Measurements from ENCODE around the gene ADGRG7.

DNA sequence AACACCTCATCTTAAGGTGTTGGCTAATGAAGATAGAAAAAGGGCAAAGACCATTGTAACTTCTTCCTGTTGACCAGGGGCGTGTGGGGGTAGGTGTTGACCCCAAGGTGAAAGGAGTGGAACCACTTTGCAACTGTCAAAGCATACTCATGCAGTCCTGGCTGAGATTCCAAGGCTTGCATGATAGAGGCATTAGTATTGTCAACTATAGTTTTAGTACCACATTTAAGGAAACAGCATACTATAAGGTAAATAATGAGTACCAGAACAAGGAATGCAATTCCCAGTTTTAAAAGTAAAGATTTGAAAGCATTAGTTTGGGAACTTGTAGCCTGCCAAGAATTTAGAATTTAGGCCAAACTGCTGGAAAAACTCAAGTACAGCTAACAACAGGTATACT lies 27.8 kb upstream of the ADGRG7 start:
- TF ChIP-seq, protein P1, sequence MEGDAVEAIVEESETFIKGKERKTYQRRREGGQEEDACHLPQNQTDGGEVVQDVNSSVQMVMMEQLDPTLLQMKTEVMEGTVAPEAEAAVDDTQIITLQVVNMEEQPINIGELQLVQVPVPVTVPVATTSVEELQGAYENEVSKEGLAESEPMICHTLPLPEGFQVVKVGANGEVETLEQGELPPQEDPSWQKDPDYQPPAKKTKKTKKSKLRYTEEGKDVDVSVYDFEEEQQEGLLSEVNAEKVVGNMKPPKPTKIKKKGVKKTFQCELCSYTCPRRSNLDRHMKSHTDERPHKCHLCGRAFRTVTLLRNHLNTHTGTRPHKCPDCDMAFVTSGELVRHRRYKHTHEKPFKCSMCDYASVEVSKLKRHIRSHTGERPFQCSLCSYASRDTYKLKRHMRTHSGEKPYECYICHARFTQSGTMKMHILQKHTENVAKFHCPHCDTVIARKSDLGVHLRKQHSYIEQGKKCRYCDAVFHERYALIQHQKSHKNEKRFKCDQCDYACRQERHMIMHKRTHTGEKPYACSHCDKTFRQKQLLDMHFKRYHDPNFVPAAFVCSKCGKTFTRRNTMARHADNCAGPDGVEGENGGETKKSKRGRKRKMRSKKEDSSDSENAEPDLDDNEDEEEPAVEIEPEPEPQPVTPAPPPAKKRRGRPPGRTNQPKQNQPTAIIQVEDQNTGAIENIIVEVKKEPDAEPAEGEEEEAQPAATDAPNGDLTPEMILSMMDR (IDR thresholded peaks at IDR 0.05), result no peak
- TF ChIP-seq POLR2A (IDR thresholded peaks at IDR 0.05) (no peak), EP300 (IDR thresholded peaks at IDR 0.05) (no peak)
